ENCODE measurements around the gene TRIM33.

TRIM33 gene

GRCh38 chr1:114468710-114469468 lies 42.1 kb downstream of the TRIM33 start:
- TF ChIP-seq CTCF (IDR thresholded peaks at IDR 0.05; ENCODE audit: borderline replicate concordance, insufficient read depth, low read depth, low read length), result no peak
- no peak overlapping the region for H3K4me3 ChIP-seq (ENCODE audit: low read depth, low read length)

DNA sequence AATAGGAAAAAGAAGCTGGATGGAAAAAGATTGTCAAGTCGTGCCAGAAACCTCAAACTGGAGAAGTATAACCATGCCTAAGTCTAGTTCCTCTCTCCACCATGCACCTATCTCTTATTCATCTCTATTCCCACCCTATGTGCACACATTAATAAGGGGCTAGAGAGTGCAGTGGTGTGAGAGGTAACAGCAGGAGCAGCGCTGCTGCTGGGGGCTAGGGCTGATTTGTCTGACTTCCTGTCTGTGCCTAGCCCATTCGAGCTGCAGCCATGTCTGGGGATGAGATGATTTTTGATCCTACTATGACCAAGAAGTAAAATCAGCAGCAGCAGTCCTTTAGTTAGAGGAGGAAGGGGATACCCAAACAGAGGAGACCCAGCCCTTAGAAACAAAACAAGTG lies 43.0 kb downstream of the TRIM33 start:
- no peak for TF ChIP-seq CTCF (IDR thresholded peaks at IDR 0.05; ENCODE audit: borderline replicate concordance, insufficient read depth, low read depth, low read length)

DNA sequence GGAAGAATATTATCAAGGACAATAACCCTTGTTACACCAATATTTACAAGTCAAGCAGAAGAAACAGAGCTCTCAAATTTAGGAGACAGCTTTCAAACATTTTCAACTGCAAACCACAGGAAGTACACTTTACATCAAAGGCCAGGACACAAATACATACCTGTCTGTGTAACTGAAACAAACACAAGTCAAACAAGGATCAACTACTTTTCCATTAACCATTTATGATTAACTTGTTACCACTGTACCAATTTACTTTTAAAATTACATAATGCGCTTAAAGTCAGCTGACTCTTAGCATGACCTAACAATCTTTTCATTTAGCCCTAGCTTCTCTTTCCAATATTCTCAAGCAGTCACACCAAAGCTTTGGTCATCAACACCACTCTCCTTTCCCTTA lies 43.5 kb downstream of the TRIM33 start:
- TF ChIP-seq CTCF (IDR thresholded peaks at IDR 0.05; ENCODE audit: borderline replicate concordance, insufficient read depth, low read depth, low read length), result no peak
- H3K4me3 ChIP-seq (ENCODE audit: low read depth, low read length), result no peak overlapping the region

More for the DNA sequence above, 43.0 kb downstream of the TRIM33 start:
- no peak overlapping the region for H3K4me3 ChIP-seq (ENCODE audit: low read depth, low read length)

GRCh38 chr1:114466334-114467014 lies 44.5 kb downstream of the TRIM33 start:
- TF ChIP-seq CTCF (IDR thresholded peaks at IDR 0.05; ENCODE audit: borderline replicate concordance, insufficient read depth, low read depth, low read length), result no peak
- H3K4me3 ChIP-seq (ENCODE audit: low read depth, low read length), result no peak overlapping the region

DNA sequence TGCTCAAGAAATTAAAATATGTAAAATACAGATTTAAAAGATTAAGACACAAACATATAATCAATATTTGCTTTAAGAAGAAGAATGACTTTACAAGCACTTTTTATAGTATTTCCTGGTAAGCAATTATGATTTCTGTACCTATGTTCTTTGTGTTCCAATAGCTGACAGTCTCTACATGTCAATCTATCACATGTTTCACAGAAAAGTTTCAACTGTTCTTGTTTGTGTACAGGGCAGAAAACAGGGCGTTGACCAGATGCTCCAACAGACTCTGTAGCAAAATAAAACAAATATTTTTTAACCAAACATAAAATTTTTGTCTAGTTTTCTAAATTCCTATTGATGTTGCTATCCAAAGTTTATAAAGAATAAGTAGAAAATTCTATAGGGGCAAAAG lies 48.0 kb downstream of the TRIM33 start:
- TF ChIP-seq CTCF (IDR thresholded peaks at IDR 0.05; ENCODE audit: borderline replicate concordance, insufficient read depth, low read depth, low read length), result no peak
- no peak overlapping the region for H3K4me3 ChIP-seq (ENCODE audit: low read depth, low read length)

GRCh38 chr1:114462341-114462740 lies 48.7 kb downstream of the TRIM33 start:
- no peak overlapping the region for H3K4me3 ChIP-seq (ENCODE audit: low read depth, low read length)
- TF ChIP-seq CTCF (IDR thresholded peaks at IDR 0.05; ENCODE audit: borderline replicate concordance, insufficient read depth, low read depth, low read length), result no peak
